K562 (cell line): ENCODE data around the gene RYR1. TPM values are rescaled to one million over a fixed set of nuclear protein-coding genes. Genes with fewer than 3 reads are reported as not detected.

Experiments
- HMBOX1 ChIP-seq: sonication (generic); IDR thresholded peaks from 2 replicates; pipeline ENCODE4 v1.6.1; 2016
- MNT ChIP-seq, 2 experiments: fragments of 450-650 bp; conservative IDR thresholded peaks; 2 replicates each; pipeline ENCODE4 v1.6.1; 2017; ENCODE audit warnings: mild to moderate bottlenecking in 2 of 2, moderate library complexity in 2 of 2
- RBM17 ChIP-seq: fragments of 200-400 bp; formaldehyde crosslinking; IDR thresholded peaks from 2 replicates; pipeline ENCODE4 v1.6.1; 2017; ENCODE audit warnings: low read depth, mild to moderate bottlenecking, low read length, borderline replicate concordance
- SMARCE1 ChIP-seq: fragments of 450-650 bp; IDR thresholded peaks from 2 replicates; pipeline ENCODE4 v1.7.1; 2016; ENCODE audit warnings: mild to moderate bottlenecking
- SPI1 ChIP-seq: IDR thresholded peaks from 2 replicates; pipeline ENCODE4 v1.6.1; 2011; ENCODE audit warnings: low read depth, low read length, control low read depth, borderline replicate concordance
- TEAD4 ChIP-seq, 2 experiments: sonication (generic) in 1 of 2; formaldehyde crosslinking in 1 of 2; IDR thresholded peaks; 2 replicates each; pipeline versions ENCODE4 v1.6.1 to v1.8.0; 2012 to 2022; ENCODE audit warnings: borderline replicate concordance in 1 of 2, inconsistent platforms in 1 of 2, low read length in 1 of 2, mild to moderate bottlenecking in 1 of 2, missing genetic modification reagents in 1 of 2
- THAP12 ChIP-seq: fragments of 250-450 bp; sonication (Bioruptor Pico); IDR thresholded peaks from 2 replicates; pipeline ENCODE4 v1.9.0; 2021; ENCODE audit warnings: mild to moderate bottlenecking, inconsistent platforms
- ZBTB40 ChIP-seq, 2 experiments: fragments of 450-650 bp in 1 of 2; sonication (generic) in 1 of 2; formaldehyde crosslinking in 1 of 2; IDR thresholded peaks; 2 replicates each; pipeline versions ENCODE4 v1.7.1 to v1.9.0; 2016 to 2022; ENCODE audit warnings: inconsistent platforms in 1 of 2, mild to moderate bottlenecking in 1 of 2, missing genetic modification reagents in 1 of 2
- ZBTB43 ChIP-seq: sonication (generic); formaldehyde crosslinking; IDR thresholded peaks from 2 replicates; pipeline ENCODE4 v1.8.0; 2023; ENCODE audit warnings: mild to moderate bottlenecking, missing genetic modification reagents
- polyA plus RNA-seq, 8 experiments: library from polyadenylated mRNA; depleted of rRNA in 4 of 8; stranded (reverse) in 5 of 8; unstranded in 3 of 8; fragments of >200 nt; fragmentation: Nextera tagmentation in 2 of 8; fragmentation: Illumina TruSeq in 1 of 8; extraction: Ambion mirVana in 2 of 8; extraction: Trizol in 1 of 8; gene quantifications; 2 replicates each; pipeline versions ENCODE4 v1.2.1 to v1.2.3, GENCODE V29; 2011 to 2014; ENCODE audit warnings: inconsistent platforms in 1 of 8, missing spikeins in 1 of 8
- total RNA-seq, 7 experiments: library from RNA; depleted of rRNA in 6 of 7; stranded (reverse); fragments of >200 nt in 6 of 7; fragmentation: Illumina TruSeq in 2 of 7; extraction: Trizol in 2 of 7; gene quantifications; 2 replicates each; pipeline versions ENCODE4 v1.2.1 to v1.2.3, GENCODE V29; 2011 to 2021; ENCODE audit warnings: low replicate concordance in 1 of 7

Gene RYR1
- total and polyA plus RNA-seq, 9 of the 15 experiments (the other 6 are each of a cell fraction or from before 2014, with no cell fraction given), result 0.11 to 7.4 (median 3.7) TPM

GRCh38 chr19:38386971-38387549 is 46.4 kb upstream of the RYR1 start (continued):
- TF ChIP-seq TEAD4 (IDR thresholded peaks at IDR 0.05; ENCODE audit: low read length), result peak; percentile 16; the same call in 1 of the 2 replicates
- TF ChIP-seq TEAD4 (CRISPR knock-in tag; IDR thresholded peaks at IDR 0.05; ENCODE audit: borderline replicate concordance), result no peak
- peak; percentile 80; the same call in 1 of the 2 replicates for TF ChIP-seq HMBOX1
- TF ChIP-seq RBM17, result no peak
- no peak for TF ChIP-seq ZBTB43 (CRISPR knock-in tag)
- TF ChIP-seq SPI1, result 0 out of 2 replicates have a peak, but pooled peaks have one; percentile 25
- 0 out of 2 replicates have a peak, but pooled peaks have one; percentile 23 for TF ChIP-seq THAP12 (CRISPR knock-in tag)
- peak; percentile 41; the same call in 1 of the 2 replicates for TF ChIP-seq SMARCE1
- 0 out of 4 replicates have a peak, but pooled peaks of 1 of the 2 experiments have one; percentile 31 for TF ChIP-seq MNT (conservative IDR thresholded peaks at IDR 0.05)
- TF ChIP-seq ZBTB40 (IDR thresholded peaks at IDR 0.05), result no peak
- TF ChIP-seq ZBTB40 (CRISPR knock-in tag; IDR thresholded peaks at IDR 0.05), result no peak
